Posterior cingulate gyrus (tissue), 11 donors: ENCODE measurements around the gene PTPN14.
"Not testable (repeated sequence)": the region's sequence is repeated elsewhere in the genome, so short reads cannot be mapped to it uniquely, and the experiment has no call there.

Source experiments
- DNase-seq, 10 donors: peaks; one replicate each; pipeline versions ENCODE4 v3.0.0 to v3.0.0-alpha.2; 2020 to 2021; ENCODE audit warnings: mixed read lengths in 3 of 10
- intact Hi-C: fragments of 100-400 bp; cut with DNase I; formaldehyde crosslinking; loops from one replicate; pipeline ENCODE4 v1.15.1; 2023

The PTPN14 gene

GRCh38 chr1:214415131-214415530 lies 136.3 kb downstream of the PTPN14 start:
- intact Hi-C loops: no loop called here
- DNase-seq: no peak

GRCh38 chr1:214414691-214415090 lies 136.7 kb downstream of the PTPN14 start:
- intact Hi-C loops: no loop called here
- no peak for DNase-seq

- intact Hi-C loops: no loop called here
Measured at GRCh38 chr1:214413315-214413714, 138.1 kb downstream of the PTPN14 start.

DNA sequence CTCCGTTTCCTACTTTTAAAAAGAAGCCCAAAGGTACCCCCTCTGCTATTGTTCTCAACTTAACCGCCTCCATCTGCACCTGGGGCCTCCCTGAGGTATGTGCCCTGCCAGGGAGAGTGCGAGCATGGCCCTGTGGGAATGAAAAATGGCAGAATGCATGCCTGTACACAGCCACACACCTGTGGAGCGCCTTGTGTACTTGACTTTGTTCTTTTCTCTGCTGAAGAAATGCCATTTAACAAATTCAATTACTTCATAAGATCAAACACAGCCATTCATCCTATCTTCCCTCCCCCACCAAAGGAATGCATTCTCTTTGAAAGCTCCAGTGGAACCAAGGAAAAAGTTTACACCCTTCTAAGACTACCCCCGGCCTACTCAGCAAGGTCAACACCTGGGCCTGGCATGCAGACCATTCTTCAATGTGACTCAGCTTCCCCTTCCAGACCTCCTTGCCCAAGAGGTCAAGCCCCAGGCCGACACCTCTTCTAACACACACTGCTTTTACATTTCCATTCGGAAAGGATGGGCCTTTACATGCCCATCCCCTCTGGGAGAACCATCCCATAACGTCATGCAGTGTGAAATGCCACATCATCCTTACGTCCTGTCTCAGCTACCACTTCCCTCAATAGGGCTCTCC lies 146.7 kb downstream of the PTPN14 start:
- intact Hi-C loops: no loop called here
- DNase-seq: no peak

More at GRCh38 chr1:214413315-214413714, 138.1 kb downstream of the PTPN14 start:
- no peak for DNase-seq

DNA sequence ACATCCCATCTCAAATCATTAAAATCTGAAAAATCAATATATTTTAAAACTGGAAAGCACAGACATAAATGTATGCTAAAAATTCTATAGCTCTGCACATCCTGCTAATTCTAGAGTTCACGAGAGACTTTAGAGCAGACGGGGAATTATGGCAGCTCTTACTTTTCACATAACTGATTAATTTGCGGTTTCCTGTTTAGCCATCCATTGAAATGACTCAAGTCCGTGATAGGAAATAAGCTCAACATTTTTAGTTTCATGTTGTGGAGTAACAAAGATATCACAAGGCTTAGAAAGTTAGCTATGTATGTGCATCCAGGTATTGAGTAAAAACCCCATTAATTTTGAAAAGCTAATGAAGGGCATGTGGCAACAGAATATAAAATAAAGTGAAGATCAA lies 147.2 kb downstream of the PTPN14 start:
- intact Hi-C loops: no loop called here
- DNase-seq: no peak

DNA sequence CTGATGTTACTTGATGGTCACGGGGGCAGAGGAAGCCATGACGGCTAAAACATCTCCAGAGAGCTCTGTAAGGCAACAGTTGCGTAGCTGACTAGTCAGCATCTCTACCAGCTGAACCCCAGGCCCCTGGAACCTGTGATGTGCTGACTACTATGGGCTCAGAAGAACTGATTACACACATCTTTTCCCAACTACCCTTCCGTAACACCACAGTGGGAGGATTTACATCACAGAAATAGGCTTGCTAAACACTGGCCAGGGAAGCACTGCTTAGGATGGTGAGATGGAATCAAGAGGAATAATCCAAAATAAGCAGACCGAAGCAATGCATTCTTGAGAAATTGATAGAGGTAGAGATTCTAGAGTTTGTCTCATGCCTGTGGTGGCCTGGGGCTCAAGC lies 148.0 kb downstream of the PTPN14 start:
- intact Hi-C loops: no loop called here
- no peak for DNase-seq

DNA sequence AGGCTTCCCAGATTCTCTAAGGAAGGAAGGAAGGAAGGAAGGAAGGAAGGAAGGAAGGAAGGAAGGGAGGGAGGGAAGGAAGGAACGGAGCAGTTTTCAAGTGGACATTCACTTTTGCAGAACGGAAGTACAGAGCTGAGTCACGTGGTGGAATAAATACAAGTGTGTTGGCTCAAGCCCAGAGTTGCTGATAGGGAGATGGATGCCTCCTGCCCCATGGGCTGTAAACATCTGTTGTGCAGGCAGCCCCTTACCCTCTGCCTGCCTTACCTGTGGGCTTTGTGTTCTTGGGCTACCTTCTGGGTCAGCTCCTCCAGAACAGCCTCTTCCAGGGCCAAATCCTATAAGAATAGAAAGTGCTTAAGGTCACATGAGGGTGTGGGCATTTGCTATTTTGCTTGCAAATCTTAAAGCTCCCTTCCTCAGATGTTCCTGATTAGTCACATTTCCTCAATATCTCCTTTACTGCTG lies 148.8 kb downstream of the PTPN14 start:
- DNase-seq: no peak
- intact Hi-C loops: no loop called here

DNA sequence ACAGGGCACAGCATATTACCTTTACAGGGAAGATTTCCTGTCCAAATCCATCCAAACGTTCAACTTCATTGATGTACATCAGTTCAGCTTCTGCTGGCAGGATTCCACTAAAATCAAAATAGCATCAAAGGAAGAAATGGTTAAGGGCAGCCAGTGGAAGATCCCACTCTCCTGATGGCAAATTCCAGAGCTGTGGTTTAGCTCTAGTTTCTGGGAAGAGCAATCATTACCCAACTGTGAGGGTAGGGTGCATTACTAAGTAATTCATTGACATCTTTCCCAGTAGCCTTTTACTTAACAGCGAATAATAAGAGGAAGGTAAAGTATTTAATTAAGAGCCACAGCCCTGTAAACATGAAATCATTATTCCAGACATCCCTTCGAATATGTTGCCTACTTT lies 149.7 kb downstream of the PTPN14 start:
- no peak for DNase-seq
- intact Hi-C loops: no loop called here

DNA sequence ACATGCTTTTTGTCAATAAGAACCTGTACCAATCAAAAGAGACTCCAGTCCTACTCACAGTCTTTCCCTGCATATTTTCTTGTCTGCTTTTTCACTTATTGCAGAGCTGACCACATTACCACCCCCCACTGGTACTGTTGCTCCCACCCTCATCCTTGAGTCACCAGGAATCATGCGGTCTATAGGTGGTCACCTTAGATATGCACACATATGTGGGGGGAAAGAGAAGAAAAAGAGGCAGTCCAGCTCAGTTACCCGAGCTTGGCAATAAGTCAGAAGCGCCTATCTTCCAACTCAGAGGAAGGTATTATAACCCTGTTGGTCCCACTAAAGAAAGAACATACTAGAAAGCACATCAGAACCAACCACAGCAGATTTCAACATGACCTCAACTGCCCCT lies 151.3 kb downstream of the PTPN14 start:
- intact Hi-C loops: no loop called here
- DNase-seq: no peak

- no peak for DNase-seq
- intact Hi-C loops: no loop called here
Measured at GRCh38 chr1:214398490-214398889, 152.9 kb downstream of the PTPN14 start.

- intact Hi-C loops: no loop called here
- DNase-seq: no peak
Measured at GRCh38 chr1:214397497-214397896, 153.9 kb downstream of the PTPN14 start.

DNA sequence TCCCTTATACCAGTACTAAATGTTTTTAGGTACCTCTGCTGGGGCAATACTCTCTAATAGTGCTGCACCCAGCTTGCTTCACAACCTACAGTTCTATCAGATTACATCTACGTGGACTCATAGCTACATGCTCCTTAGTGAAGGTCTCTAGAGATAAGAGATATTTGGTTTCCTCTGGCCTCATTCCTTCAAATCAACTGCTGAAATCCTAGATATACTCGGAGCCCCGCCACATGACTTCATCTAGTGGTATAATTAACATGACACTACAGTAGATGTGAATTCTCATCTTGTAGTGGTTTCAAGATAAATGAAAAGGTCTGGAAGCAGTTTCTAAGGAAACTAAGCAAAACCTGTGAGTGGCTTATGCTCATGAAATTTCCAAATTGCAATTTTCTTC lies 155.1 kb downstream of the PTPN14 start:
- intact Hi-C loops: no loop called here
- DNase-seq: no peak

DNA sequence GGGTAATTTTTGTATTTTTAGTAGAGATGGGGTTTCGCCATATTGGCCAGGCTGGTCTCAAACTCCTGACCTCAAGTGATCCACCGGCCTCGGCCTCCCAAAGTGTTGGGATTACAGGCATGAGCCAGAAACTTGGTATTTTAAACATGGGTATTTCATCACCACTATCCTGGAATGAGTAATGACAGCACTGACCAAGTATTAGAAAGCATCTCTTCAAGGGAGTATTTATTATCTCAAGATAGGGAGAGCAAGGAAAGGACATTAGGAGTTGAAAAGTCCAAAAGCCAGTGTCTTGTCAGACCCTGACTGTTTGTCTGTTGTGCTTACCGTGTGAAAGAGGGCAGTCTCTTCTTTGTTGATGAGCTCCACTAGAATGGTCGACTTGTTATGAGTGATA lies 156.8 kb downstream of the PTPN14 start:
- intact Hi-C loops, DNase-seq: not testable (repeated sequence)

DNA sequence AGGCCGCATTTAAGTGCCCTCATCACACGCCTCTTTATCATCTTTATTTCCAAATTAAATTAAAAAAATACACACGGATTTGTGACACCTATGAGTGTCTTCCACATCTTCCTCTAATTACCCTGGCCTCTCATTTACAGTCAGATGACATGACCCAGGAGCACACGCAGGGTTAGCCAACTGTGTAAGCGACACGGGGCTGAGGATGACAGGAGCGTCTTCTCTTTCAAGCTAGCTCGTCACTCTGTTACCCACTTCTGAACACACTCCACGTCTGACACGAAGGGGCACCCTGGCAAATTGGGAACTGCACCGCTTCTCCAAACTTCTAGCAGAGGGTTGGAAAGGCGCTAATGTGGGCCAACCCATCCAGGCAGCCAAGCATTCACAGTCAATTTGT lies 158.3 kb downstream of the PTPN14 start:
- intact Hi-C loops: no loop called here
- no peak for DNase-seq

DNA sequence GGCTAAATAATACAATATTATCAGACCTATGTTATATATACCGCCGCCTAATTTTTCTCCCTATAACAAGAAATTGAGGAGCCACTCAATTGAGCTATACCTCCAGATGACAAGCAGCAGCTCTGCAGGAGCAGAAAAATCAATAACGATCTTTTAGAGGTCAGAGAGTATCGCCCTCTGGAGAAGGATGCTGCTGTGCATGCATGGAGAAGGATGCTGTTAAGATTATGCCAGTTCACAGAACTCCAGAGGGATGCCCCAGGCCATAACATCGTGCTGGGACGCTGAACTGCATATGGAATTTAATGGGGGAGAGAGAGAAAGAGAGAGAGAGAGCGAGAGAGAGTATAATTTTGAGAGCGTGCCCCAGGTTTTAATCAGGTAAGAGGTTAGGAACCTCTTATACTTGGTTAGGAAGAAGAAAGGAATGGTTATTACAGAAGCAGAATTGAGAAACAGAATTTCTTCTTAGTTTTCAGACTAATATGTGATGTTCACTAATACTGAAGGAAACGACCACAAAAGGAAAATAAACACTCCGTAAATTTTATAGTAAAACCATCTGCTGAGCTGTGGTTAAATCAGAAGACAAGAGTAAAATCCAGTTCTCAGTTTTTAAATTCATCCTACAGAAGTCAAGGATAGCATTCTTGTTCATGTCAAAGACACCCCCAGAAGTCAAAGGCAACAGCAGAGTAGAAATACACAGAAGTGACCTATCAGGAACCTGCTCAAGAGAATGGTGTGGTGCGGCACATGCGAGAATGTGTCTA lies 159.3 kb downstream of the PTPN14 start:
- intact Hi-C loops: no loop called here
- DNase-seq: no peak

DNA sequence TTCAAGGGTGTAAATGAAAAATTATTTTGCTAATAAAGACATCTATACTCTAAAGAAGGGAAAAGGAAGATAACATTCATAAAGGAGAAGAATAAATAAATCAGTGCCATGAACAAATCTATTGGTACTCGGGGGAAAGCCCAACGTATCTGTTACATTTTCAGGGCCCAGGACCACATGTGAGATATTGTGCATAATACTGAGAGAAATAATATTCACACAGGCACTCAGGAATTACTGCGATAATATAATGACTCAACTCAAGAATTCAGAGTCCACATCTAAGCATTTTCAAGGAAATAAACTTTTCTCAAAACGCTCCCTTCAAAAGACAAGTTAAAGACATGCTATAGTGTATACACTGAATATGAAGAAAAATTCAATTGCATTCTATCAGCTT lies 161.7 kb downstream of the PTPN14 start:
- intact Hi-C loops: no loop called here
- DNase-seq: no peak

DNA sequence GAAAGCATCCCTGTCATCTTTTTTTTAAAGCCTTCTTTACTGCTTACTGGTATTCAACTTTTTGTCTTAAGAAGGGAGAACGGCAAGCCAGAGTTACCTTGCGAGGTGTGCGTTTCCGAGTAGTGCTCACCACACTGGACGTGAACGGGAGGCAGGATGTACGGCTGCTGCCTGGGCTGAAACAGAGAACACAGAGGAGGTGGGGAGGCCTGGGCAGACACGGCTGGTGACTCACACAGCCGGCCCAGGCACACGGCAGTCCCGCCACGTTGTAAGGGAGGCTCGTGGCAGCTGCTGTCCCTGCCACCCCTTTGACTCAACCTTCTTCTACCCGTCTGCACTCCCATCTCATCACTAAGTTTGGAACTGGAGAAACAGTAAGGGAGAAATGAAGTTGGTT lies 164.7 kb downstream of the PTPN14 start:
- intact Hi-C loops: no loop called here
- DNase-seq: peak in 2 of 10 donors; percentile 74 to 78

- intact Hi-C loops: no loop called here
- no peak for DNase-seq
Measured at GRCh38 chr1:214386333-214386732, 165.1 kb downstream of the PTPN14 start.

DNA sequence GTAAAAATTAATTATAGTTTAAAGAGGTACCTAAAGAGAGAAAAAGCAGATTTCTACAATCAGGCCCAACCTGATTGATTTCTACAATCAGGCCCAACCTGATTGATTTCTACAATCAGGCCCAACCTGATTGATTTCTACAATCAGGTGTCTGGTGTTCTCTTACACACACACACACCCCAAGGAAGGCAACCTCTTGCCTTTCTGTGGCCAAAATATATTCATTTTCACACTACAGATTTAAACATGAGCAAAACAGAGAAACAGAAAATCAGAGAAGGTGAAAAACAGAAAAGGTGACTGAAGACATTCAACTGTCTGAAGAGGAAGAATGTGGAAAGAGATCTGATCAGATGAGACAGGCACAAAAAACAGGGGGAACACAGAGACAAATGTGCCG lies 166.0 kb downstream of the PTPN14 start:
- intact Hi-C loops: no loop called here
- no peak for DNase-seq

GRCh38 chr1:214384373-214385079 lies 166.9 kb downstream of the PTPN14 start:
- no peak for DNase-seq
- intact Hi-C loops: no loop called here
